ENCODE measurements around the gene USF3.
"Not testable (repeated sequence)": the region's sequence is repeated elsewhere in the genome, so short reads cannot be mapped to it uniquely, and the experiment has no call there.

USF3 gene

DNA sequence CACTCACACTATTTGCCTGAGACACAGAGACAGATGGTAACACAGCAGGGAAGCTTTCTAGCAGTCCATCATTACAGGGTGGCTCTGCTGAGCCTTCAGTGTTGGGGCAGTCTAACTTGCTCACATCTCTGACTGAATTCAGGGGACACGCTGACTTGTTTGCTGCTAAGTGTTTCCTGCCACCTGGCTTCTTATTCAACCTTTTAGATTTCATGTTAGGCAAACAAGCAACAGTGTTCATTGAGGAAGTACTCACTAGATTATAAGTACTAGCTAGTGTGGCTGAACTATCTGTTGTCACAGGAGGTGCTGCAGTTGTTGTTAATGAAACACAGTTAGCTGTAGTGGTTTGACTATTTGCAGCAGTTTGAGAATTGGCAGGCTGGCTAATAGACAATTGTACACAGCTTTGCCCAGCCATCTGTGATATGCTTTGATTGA is 37.3 kb downstream of the USF3 start:
- in situ Hi-C loops (cut with MboI; ENCODE audit: low sequenced_read_pairs): no loop called here

DNA sequence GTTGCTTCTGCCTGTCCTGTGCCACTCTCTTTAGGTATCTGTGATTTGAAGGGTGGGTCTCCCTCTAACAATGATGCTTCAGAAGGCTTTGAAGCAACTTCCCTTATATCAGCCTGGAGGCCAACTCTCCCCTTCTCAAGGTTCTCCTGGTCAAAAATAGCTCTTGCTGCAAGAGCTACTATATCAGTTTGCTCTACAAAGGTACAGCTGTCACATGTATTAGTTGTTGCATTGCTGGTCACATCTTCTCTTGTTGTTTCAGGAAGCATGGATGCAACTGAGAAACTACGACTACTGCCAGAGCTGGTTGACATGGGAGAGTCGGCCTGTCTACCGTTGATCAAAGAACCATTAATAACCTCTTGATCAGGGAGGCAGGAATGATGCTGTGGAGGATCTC is 38.3 kb downstream of the USF3 start:
- in situ Hi-C loops (cut with MboI; ENCODE audit: low sequenced_read_pairs): no loop called here

GRCh38 chr3:113654851-113655250 is 41.6 kb downstream of the USF3 start:
- in situ Hi-C loops (cut with MboI; ENCODE audit: low sequenced_read_pairs): no loop called here

- in situ Hi-C loops (cut with MboI; ENCODE audit: low sequenced_read_pairs): no loop called here
These were observed 42.1 kb downstream of the USF3 start for GRCh38 chr3:113654310-113654709.

- in situ Hi-C loops (cut with MboI; ENCODE audit: low sequenced_read_pairs): no loop called here
These were observed 47.1 kb downstream of the USF3 start for GRCh38 chr3:113649174-113649845.

- in situ Hi-C loops (cut with MboI; ENCODE audit: low sequenced_read_pairs): no loop called here
These were observed 47.9 kb downstream of the USF3 start for GRCh38 chr3:113648524-113648923.

DNA sequence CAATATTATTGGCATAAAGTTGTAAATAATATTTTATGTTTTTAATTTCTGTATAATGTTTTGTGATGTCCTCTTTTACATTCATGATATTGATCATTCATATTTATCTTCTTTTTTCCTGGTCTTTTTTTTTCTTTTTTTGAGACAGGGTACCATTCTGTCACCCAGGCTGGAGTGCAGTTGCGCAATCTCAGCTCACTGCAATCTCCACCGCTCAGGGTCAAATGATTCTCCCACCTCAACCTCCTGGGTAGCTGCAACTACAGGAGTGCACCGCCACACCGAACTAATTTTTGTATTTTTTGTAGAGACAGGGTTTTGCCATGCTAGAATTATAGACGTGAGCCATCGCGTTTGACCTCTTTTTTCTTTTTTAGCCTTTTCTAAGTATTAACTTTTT is 52.9 kb downstream of the USF3 start:
- in situ Hi-C loops (cut with MboI; ENCODE audit: low sequenced_read_pairs): no loop called here

GRCh38 chr3:113638910-113639309 is 57.5 kb downstream of the USF3 start:
- in situ Hi-C loops (cut with MboI; ENCODE audit: low sequenced_read_pairs): no loop called here

GRCh38 chr3:113637756-113638155 is 58.7 kb downstream of the USF3 start:
- in situ Hi-C loops (cut with MboI; ENCODE audit: low sequenced_read_pairs): no loop called here

GRCh38 chr3:113636034-113636433 is 60.4 kb downstream of the USF3 start:
- in situ Hi-C loops (cut with MboI; ENCODE audit: low sequenced_read_pairs): not testable (repeated sequence)

- in situ Hi-C loops (cut with MboI; ENCODE audit: low sequenced_read_pairs): no loop called here
These were observed 61.5 kb downstream of the USF3 start for GRCh38 chr3:113634782-113635474.

DNA sequence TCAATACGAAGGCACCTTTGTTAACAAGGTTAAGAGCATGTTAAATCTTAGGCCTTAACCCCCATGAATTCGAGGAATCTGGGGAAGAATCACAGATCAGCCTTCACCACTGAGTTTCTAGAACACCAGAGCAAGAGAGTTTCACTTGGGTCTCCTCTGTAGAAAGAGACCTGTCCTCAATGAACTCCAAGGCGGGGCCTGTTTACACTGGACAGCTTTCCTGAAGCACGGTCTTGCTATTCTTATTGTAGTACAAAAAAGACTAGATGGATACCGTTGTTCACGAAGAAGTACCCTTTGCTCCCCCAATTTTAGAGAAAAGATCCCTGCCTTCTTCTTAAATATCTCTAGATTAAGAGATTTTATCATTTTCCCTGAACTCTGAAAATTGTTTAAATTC is 64.9 kb downstream of the USF3 start:
- in situ Hi-C loops (cut with MboI; ENCODE audit: low sequenced_read_pairs): no loop called here

DNA sequence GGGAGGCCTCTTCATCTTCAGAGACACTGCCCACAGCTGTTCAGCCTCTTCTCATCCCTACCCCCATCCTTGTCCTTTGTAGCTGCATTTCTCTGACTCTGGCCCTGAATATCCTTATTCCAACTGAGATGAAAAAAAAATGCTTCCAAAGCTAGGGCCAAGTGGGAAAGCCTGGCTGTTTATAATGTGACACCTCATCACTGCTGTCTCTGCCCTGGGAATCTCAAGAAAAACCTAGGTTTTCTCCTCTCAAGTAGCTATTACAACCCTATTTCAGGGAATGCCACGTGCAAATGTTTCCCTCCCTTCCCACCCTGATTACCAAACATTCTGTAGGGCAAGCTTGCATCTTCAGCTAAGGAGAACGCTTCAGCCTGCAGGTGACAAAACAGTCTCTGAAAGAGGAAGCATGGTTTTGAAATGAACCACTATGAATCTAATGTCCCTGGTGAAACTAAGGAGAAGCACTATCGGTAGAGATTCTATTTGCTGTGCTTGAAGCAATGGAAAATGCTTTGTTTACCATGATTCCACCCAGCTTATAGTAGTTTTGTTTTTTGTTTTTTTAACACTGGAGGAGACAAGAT is 65.4 kb downstream of the USF3 start:
- in situ Hi-C loops (cut with MboI; ENCODE audit: low sequenced_read_pairs): no loop called here

DNA sequence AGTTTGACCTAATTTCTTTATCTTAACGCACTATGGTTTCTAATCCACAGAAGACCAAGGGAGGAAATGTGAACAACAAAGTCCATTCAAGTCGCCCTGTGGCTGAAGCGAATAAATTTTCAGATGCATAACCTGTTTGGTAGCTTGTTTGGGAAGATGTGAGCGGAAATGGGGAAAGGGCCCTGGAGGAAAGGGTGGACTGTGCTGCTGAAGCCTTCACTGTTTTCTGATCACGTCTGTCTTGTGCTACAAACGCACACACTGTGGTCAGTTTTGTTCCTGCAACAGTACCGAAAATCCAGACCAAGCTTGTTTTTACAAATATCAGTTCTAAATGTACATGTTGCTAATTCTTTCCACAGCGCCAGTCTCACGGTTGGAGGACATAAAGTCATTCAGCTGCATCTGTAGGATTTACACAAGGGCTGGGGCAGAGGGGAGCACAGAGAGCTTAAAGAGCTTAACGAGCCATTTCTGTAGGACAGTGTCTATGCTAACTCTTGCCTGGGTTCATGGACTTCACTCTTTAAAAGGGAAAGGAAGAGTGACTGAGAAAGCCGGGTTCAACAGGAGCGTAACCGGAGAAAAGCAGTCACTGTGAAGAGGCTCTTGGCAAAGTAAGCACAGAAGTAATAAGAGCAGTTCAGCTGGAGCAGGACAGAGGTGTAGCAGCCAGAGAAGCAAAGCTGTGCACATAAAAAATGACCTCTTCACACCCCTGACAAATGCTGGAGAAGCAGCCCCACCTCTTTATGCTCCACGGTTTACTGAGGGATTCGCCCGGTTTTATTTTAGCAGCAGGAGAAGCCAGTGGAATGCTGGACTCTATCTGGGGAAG is 66.6 kb downstream of the USF3 start:
- in situ Hi-C loops (cut with MboI; ENCODE audit: low sequenced_read_pairs): no loop called here

DNA sequence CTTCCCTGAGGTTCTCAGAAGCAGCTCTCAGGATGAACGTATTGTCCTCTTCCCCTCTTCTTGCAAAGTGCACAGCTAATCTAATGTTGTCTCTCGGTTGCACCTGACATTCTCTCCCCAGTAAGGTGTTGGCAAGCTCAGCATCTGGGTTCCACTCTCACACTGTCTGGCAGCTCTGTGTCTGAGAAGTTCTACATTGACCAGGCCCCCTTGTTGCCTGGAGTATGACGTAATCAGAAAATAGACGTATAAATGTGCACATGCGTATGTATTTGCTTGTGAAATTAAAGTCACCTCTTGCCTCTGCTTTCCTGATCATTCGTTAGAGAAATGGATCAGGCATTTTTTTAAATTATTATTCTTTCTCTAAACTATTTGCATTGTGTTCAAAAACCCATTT is 67.7 kb downstream of the USF3 start:
- in situ Hi-C loops (cut with MboI; ENCODE audit: low sequenced_read_pairs): no loop called here

DNA sequence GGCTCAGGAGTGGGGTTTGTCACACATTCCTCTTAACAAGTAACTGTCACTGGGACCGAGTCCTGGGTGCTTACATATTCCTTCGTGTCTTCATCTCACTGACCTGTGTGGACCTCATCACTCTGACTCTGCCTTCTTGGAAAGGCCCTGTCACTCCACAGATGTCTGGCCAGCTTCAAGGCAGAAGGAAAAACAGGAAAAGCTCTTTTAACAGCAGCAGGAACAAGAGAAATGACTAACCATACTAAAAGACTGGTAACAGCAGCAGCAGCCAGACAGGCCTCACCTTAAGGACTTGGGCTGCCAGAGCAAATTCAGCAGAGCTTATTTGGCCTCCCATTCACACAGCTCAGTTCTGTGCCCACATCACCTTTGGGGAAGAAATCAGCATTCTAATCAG is 68.1 kb downstream of the USF3 start:
- in situ Hi-C loops (cut with MboI; ENCODE audit: low sequenced_read_pairs): no loop called here

- in situ Hi-C loops (cut with MboI; ENCODE audit: low sequenced_read_pairs): no loop called here
These were observed 69.7 kb downstream of the USF3 start for GRCh38 chr3:113626503-113627371.

GRCh38 chr3:113625834-113626233 is 70.6 kb downstream of the USF3 start:
- in situ Hi-C loops (cut with MboI; ENCODE audit: low sequenced_read_pairs): no loop called here

DNA sequence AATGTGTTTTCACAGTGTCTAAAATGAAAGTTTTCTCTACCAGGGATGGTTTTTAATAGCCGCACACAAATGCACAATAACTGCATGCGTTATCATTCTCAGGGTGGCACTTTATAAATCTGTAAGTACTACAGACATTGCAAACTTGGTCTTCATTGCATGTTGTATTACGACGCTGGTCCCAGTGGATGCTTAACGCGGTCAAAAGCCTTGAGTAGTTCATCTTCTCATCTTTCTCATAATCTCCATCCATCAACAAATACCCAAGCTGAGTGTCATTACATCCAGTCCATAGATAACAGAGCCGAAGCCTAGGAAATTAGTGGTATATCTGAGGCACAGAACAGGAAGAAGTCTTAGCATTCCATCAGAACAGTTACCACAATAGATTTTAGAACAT is 72.6 kb downstream of the USF3 start:
- in situ Hi-C loops (cut with MboI; ENCODE audit: low sequenced_read_pairs): no loop called here

GRCh38 chr3:113623324-113623723 is 73.1 kb downstream of the USF3 start:
- in situ Hi-C loops (cut with MboI; ENCODE audit: low sequenced_read_pairs): no loop called here

All from HL-60/S4 treated with phorbol 12-myristate 13-acetate at 8.2 ng/mL for 4 days and 3 days (cell line).